Keratinocyte (primary cell): Measurements from ENCODE around the gene GTF3A. TPM values are rescaled to one million over a fixed set of nuclear protein-coding genes. Genes with fewer than 3 reads are reported as not detected.

Experiments
- DNase-seq: peaks from one replicate; pipeline ENCODE4 v3.0.0-alpha.2; 2011; ENCODE audit warnings: low read depth, missing footprints, low spot score
- FAIRE-seq: peaks from 2 replicates; lab custom pipeline; 2011; peaks lifted over from hg19 to GRCh38; lab: Jason Lieb, UNC
- H2AFZ ChIP-seq: 2 replicates; pipeline ENCODE4 v1.6.0; 2012; ENCODE audit warnings: low read length, control low read depth, inconsistent platforms; ENCODE audit not compliant: control insufficient read depth
- H3K27ac ChIP-seq: 2 replicates; pipeline ENCODE4 v1.5.1; 2011; ENCODE audit warnings: low read length; ENCODE audit not compliant: control insufficient read depth, insufficient read depth
- H3K27me3 ChIP-seq: 3 replicates; pipeline ENCODE4 v1.6.0; 2011; ENCODE audit warnings: low read length; ENCODE audit not compliant: control insufficient read depth, insufficient read depth; ENCODE audit errors: extremely low read depth
- H3K36me3 ChIP-seq, 2 experiments: 2 replicates in 1 of 2; 3 replicates in 1 of 2; pipeline ENCODE4 v1.5.1; 2011; ENCODE audit warnings: low read length in 2 of 2, mild to moderate bottlenecking in 1 of 2; ENCODE audit not compliant: control insufficient read depth in 2 of 2, insufficient read depth in 2 of 2; ENCODE audit errors: extremely low read depth in 1 of 2
- H3K4me1 ChIP-seq: 3 replicates; pipeline ENCODE4 v1.5.1; 2011; ENCODE audit warnings: low read length; ENCODE audit not compliant: control insufficient read depth, insufficient read depth; ENCODE audit errors: extremely low read depth
- H3K4me2 ChIP-seq: 3 replicates; pipeline ENCODE4 v1.6.0; 2011; ENCODE audit warnings: low read depth, low read length; ENCODE audit not compliant: control insufficient read depth, insufficient read depth; ENCODE audit errors: extremely low read depth
- H3K4me3 ChIP-seq, 3 experiments: fragments of 200-600 bp in 1 of 3; sonication (generic) in 1 of 3; 2 replicates in 2 of 3; 3 replicates in 1 of 3; pipeline ENCODE4 v1.5.1; 2011 to 2016; ENCODE audit warnings: low read length in 3 of 3, mild to moderate bottlenecking in 3 of 3, control low read depth in 2 of 3, inconsistent platforms in 1 of 3, low read depth in 1 of 3, mixed read lengths in 1 of 3, mixed run types in 1 of 3, moderate library complexity in 1 of 3; ENCODE audit not compliant: control insufficient read depth in 2 of 3, insufficient read depth in 2 of 3; ENCODE audit errors: extremely low read depth in 1 of 3
- H3K79me2 ChIP-seq: 2 replicates; pipeline ENCODE4 v1.6.0; 2012; ENCODE audit warnings: low read length; ENCODE audit not compliant: control insufficient read depth, insufficient read depth
- H3K9ac ChIP-seq: 3 replicates; pipeline ENCODE4 v1.6.0; 2011; ENCODE audit warnings: low read length; ENCODE audit not compliant: control insufficient read depth, insufficient read depth; ENCODE audit errors: extremely low read depth
- H3K9me1 ChIP-seq: 3 replicates; pipeline ENCODE4 v1.6.0; 2011; ENCODE audit warnings: low read length; ENCODE audit not compliant: control insufficient read depth, insufficient read depth; ENCODE audit errors: extremely low read depth
- H3K9me3 ChIP-seq: 2 replicates; pipeline ENCODE4 v1.5.1; 2012; ENCODE audit warnings: low read depth, low read length; ENCODE audit not compliant: control insufficient read depth
- H4K20me1 ChIP-seq: 3 replicates; pipeline ENCODE4 v1.6.0; 2011; ENCODE audit warnings: low read length; ENCODE audit not compliant: control insufficient read depth, insufficient read depth; ENCODE audit errors: extremely low read depth
- EZH2 ChIP-seq: IDR thresholded peaks from one replicate; pipeline ENCODE4 v1.6.1; 2012; ENCODE audit warnings: inconsistent platforms, mild to moderate bottlenecking, low read length, moderate library complexity
- dilution Hi-C: fragments of 300-500 bp; cut with MboI; formaldehyde crosslinking; loops from one replicate; pipeline ENCODE4 v1.7.0; 2020; ENCODE audit warnings: low sequenced_read_pairs; ENCODE audit not compliant: extremely low pct_ligation_motif_present
- polyA plus RNA-seq, 5 experiments: library from polyadenylated mRNA; depleted of rRNA in 3 of 5; stranded (reverse) in 3 of 5; stranded (forward) in 1 of 5; unstranded in 1 of 5; fragments of >200 nt; gene quantifications; 1 replicate in 1 of 5; 2 replicates in 3 of 5; 3 replicates in 1 of 5; pipeline versions ENCODE4 v1.2.1 to v1.2.3, GENCODE V29; 2011 to 2012; ENCODE audit warnings: missing spikeins in 2 of 5, low read depth in 1 of 5, low replicate concordance in 1 of 5
- TF ChIP-seq, protein P1 (sequence below), 3 experiments: IDR thresholded peaks in 1 of 3; conservative IDR thresholded peaks in 1 of 3; optimal IDR thresholded peaks in 1 of 3; 2 replicates in 2 of 3; 3 replicates in 1 of 3; pipeline versions ENCODE3 to v1.5.1; 2011; ENCODE audit warnings: low read length in 3 of 3, mild to moderate bottlenecking in 3 of 3, moderate library complexity in 2 of 3, control low read depth in 1 of 3, inconsistent platforms in 1 of 3; ENCODE audit not compliant: insufficient read depth in 2 of 3; ENCODE audit errors: extremely low read depth in 1 of 3

The GTF3A gene
- polyA plus RNA-seq, 1 donor (not counting 4 experiments of a cell fraction or from before 2014, with no cell fraction given): 97.8 TPM

DNA sequence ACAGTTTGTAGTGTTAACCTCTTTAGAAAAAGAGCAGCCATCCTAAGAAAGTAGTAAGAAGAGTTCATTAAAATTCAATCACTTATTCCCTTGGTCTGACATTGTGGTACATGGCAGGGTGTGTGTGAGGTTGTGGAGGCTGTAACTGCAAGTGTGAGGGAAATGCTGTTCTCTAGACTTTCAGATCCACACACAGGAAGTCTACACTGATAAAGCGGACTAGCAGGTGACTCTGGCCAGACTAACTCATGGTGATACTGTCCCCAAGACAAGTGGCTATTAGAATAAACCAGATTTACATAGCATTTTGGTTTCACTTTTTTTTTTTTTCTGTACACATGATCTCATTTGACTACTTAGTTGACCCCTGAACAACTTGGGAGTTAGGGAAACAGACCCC, 16.0 kb downstream of the GTF3A start:
- dilution Hi-C loops: no loop called here
- FAIRE-seq (no peak), DNase-seq (no peak)
- H3K9me3 ChIP-seq: no peaks in the 10 kb centered on the region
- H3K27ac ChIP-seq: no peak overlapping the region
- H3K4me3 ChIP-seq: no peak overlapping the region
- peaks cover 11% of the 10 kb centered on the region in 2 experiments for H3K36me3 ChIP-seq
- H3K9ac ChIP-seq: no peak overlapping the region
- H3K79me2 ChIP-seq: peaks cover 1% of the 10 kb centered on the region
- no peaks in the 10 kb centered on the region for H3K4me1 ChIP-seq
- H2AFZ ChIP-seq: no peak overlapping the region
- H3K27me3 ChIP-seq: no peaks in the 10 kb centered on the region
- no peak for TF ChIP-seq EZH2
- TF ChIP-seq, protein P1, sequence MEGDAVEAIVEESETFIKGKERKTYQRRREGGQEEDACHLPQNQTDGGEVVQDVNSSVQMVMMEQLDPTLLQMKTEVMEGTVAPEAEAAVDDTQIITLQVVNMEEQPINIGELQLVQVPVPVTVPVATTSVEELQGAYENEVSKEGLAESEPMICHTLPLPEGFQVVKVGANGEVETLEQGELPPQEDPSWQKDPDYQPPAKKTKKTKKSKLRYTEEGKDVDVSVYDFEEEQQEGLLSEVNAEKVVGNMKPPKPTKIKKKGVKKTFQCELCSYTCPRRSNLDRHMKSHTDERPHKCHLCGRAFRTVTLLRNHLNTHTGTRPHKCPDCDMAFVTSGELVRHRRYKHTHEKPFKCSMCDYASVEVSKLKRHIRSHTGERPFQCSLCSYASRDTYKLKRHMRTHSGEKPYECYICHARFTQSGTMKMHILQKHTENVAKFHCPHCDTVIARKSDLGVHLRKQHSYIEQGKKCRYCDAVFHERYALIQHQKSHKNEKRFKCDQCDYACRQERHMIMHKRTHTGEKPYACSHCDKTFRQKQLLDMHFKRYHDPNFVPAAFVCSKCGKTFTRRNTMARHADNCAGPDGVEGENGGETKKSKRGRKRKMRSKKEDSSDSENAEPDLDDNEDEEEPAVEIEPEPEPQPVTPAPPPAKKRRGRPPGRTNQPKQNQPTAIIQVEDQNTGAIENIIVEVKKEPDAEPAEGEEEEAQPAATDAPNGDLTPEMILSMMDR (optimal IDR thresholded peaks at IDR 0.05 in 1 of 3, IDR thresholded peaks at IDR 0.05 in 1 of 3, conservative IDR thresholded peaks at IDR 0.05 in 1 of 3; ENCODE audit: extremely low read depth in 1 of 3, insufficient read depth in 2 of 3, low read length in 3 of 3): no peak
- no peak overlapping the region for H3K4me2 ChIP-seq
- H4K20me1 ChIP-seq: no peaks in the 10 kb centered on the region
- H3K9me1 ChIP-seq: no peaks in the 10 kb centered on the region

DNA sequence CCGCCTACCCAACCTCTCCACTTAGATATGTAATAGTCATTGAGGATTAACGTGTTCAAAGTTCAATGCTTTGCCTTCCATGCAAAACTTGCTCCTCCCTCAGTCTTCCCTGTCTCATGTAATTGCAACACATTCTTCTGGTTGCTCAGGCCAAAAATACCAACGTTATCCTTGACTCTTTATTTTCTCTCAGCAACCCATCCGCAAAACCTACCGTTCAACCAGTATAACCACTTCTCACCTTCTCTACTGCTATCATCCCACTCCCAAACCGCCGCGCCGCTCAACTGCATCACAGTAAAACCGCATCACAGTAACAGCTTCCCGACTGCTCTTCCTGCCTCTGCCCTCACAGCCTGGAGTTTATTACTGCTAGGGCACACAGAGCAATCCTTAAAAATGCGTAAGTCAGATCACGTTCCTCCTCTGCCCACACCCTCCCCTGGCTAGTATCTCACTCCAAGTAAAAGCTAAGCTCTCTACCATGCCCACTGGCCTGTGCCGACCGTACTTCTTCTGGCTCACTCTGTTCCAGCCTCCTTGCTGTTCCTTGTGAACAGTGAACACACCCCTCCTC, 17.7 kb downstream of the GTF3A start:
- H3K4me3 ChIP-seq: no peak overlapping the region
- no peaks in the 10 kb centered on the region for H3K4me1 ChIP-seq
- dilution Hi-C loops: no loop called here
- no peaks in the 10 kb centered on the region for H3K27me3 ChIP-seq
- no peaks in the 10 kb centered on the region for H3K9me3 ChIP-seq
- FAIRE-seq (no peak), DNase-seq (no peak)
- no peak overlapping the region for H3K4me2 ChIP-seq
- H2AFZ ChIP-seq: no peak overlapping the region
- H3K9me1 ChIP-seq: no peaks in the 10 kb centered on the region
- no peaks in the 10 kb centered on the region for H4K20me1 ChIP-seq
- H3K79me2 ChIP-seq: peaks cover 5% of the 10 kb centered on the region
- H3K36me3 ChIP-seq: peaks cover 7 to 8% of the 10 kb centered on the region in 2 experiments
- TF ChIP-seq, protein P1 (optimal IDR thresholded peaks at IDR 0.05 in 1 of 3, IDR thresholded peaks at IDR 0.05 in 1 of 3, conservative IDR thresholded peaks at IDR 0.05 in 1 of 3; ENCODE audit: extremely low read depth in 1 of 3, insufficient read depth in 2 of 3, low read length in 3 of 3): no peak
- TF ChIP-seq EZH2: no peak
- H3K27ac ChIP-seq: no peak overlapping the region
- no peak overlapping the region for H3K9ac ChIP-seq
